GM23248 (cell line): Measurements from ENCODE around the gene CUL2. TPM values are rescaled to one million over a fixed set of nuclear protein-coding genes. Genes with fewer than 3 reads are reported as not detected.

Experiments
- DNase-seq: peaks from one replicate; pipeline ENCODE4 v3.0.0-alpha.2; 2015
- H2AFZ ChIP-seq: fragments of 200-600 bp; sonication (generic); 2 replicates; pipeline ENCODE4 v1.6.1; 2016; ENCODE audit warnings: antibody characterized with exemption
- H3F3A ChIP-seq: fragments of 200-600 bp; sonication (generic); 2 replicates; pipeline ENCODE4 v1.6.1; 2016; ENCODE audit warnings: mild to moderate bottlenecking, antibody characterized with exemption, mixed run types; ENCODE audit not compliant: insufficient read depth
- H3K27ac ChIP-seq: fragments of 200-600 bp; sonication (generic); 2 replicates; pipeline ENCODE4 v1.5.1; 2016; ENCODE audit warnings: mild to moderate bottlenecking
- H3K27me3 ChIP-seq: fragments of 200-600 bp; sonication (generic); replicated peaks from 2 replicates; pipeline ENCODE4 v1.6.1; 2016; ENCODE audit warnings: mild to moderate bottlenecking; ENCODE audit not compliant: insufficient read depth
- H3K36me3 ChIP-seq: fragments of 200-600 bp; sonication (generic); 2 replicates; pipeline ENCODE4 v1.6.1; 2016; ENCODE audit warnings: low read depth, mild to moderate bottlenecking
- H3K4me1 ChIP-seq: fragments of 200-600 bp; sonication (generic); 2 replicates; pipeline ENCODE4 v1.6.1; 2016; ENCODE audit warnings: mild to moderate bottlenecking; ENCODE audit not compliant: insufficient read depth
- H3K4me2 ChIP-seq: fragments of 200-600 bp; sonication (generic); one replicate; pipeline ENCODE4 v1.6.1; 2016; ENCODE audit warnings: mild to moderate bottlenecking; ENCODE audit not compliant: unreplicated experiment
- H3K4me3 ChIP-seq: fragments of 200-600 bp; sonication (generic); 2 replicates; pipeline ENCODE4 v1.5.1; 2016; ENCODE audit warnings: mild to moderate bottlenecking
- H3K79me2 ChIP-seq: fragments of 200-600 bp; sonication (generic); 2 replicates; pipeline ENCODE4 v1.6.1; 2016; ENCODE audit warnings: mild to moderate bottlenecking; ENCODE audit not compliant: insufficient read depth
- H3K9ac ChIP-seq: fragments of 200-600 bp; sonication (generic); 2 replicates; pipeline ENCODE4 v1.6.1; 2016; ENCODE audit warnings: mild to moderate bottlenecking
- H3K9me2 ChIP-seq: fragments of 200-600 bp; sonication (generic); 2 replicates; pipeline ENCODE4 v1.6.1; 2016; ENCODE audit warnings: mixed run types, mild to moderate bottlenecking, moderate library complexity; ENCODE audit not compliant: insufficient read depth
- H3K9me3 ChIP-seq: fragments of 200-600 bp; sonication (generic); one replicate; pipeline ENCODE4 v1.6.1; 2017; ENCODE audit warnings: low read depth
- H4K20me1 ChIP-seq: fragments of 200-600 bp; sonication (generic); 2 replicates; pipeline ENCODE4 v1.6.0; 2016; ENCODE audit not compliant: insufficient read depth
- EZH2 ChIP-seq: fragments of 200-600 bp; sonication (generic); IDR thresholded peaks from 2 replicates; pipeline ENCODE4 v1.6.1; 2018; ENCODE audit warnings: antibody characterized with exemption, mild to moderate bottlenecking; ENCODE audit not compliant: insufficient read depth, poor library complexity, severe bottlenecking
- EZH2phosphoT487 ChIP-seq: fragments of 200-600 bp; sonication (generic); IDR thresholded peaks from 2 replicates; pipeline ENCODE4 v1.6.1; 2018; ENCODE audit warnings: antibody characterized with exemption, moderate library complexity, mild to moderate bottlenecking, low read depth; ENCODE audit not compliant: insufficient read depth
- WGBS, 2 experiments: methylation state at CpG; one replicate each; pipeline ENCODE4 v1.1.6; 2015 to 2017; ENCODE audit warnings: low lambda C conversion rate in 2 of 2, low coverage in 1 of 2; ENCODE audit errors: missing lambda C conversion rate in 2 of 2; 5-methylcytosine and 5-hydroxymethylcytosine counted together
- in situ Hi-C: fragments of 300-500 bp; cut with MboI; formaldehyde crosslinking; loops from 2 replicates; pipeline ENCODE4 v1.15.0; 2020
- polyA plus RNA-seq: library from polyadenylated mRNA; unstranded; fragments of >200 nt; fragmentation: Nextera tagmentation; extraction: Ambion mirVana; gene quantifications from 2 replicates; pipeline ENCODE4 v1.2.1, GENCODE V29; 2016
- total RNA-seq: library from RNA; depleted of rRNA; stranded (reverse); fragments of >200 nt; shearing (Covaris generic); gene quantifications from 2 replicates; pipeline ENCODE4 v1.2.3, GENCODE V29; 2014

Gene CUL2
- total and polyA plus RNA-seq, 2 experiments from 2014 or later, result 35.3 to 50.5 TPM

DNA sequence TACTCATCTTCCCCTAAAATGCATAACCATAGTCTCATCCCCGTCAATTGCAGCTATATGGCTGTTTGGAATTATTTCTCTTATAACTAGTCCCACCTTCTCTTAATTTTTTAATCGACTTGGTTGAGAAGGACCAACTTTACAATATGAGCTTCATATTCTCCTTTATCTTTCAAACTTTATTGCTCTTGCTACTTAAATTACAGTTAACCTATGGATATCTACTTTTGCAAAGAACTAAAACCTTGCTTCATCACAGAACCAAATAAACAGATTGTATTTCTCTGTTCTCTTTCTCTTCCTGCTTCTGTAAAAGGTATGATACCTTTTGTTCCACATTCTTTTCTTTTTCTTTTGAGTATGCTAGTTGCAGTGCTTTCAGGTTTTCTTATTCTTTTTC, 42.6 kb upstream of the CUL2 start:
- Histone ChIP-seq H3K79me2 (peaks cover 58% of the 10 kb centered on the region), H3F3A (peaks cover 34% of the 10 kb centered on the region), H3K9me2 (no peaks in the 10 kb centered on the region), H3K9ac (no peak overlapping the region), H3K4me2 (no peak overlapping the region), H3K4me1 (peaks cover 24% of the 10 kb centered on the region), H3K27me3 (no peaks in the 10 kb centered on the region), H2AFZ (no peak overlapping the region), H3K27ac (no peak overlapping the region), H3K36me3 (no peaks in the 10 kb centered on the region), H3K9me3 (no peaks in the 10 kb centered on the region), H3K4me3 (no peak overlapping the region), H4K20me1 (no peaks in the 10 kb centered on the region)
- WGBS, 2 experiments, result 96 to 97% methylated on average over 2 of the region's 2 CpGs
- in situ Hi-C loops, result no loop called here
- TF ChIP-seq EZH2, result no peak
- TF ChIP-seq EZH2phosphoT487, result no peak
- DNase-seq, result no peak

DNA sequence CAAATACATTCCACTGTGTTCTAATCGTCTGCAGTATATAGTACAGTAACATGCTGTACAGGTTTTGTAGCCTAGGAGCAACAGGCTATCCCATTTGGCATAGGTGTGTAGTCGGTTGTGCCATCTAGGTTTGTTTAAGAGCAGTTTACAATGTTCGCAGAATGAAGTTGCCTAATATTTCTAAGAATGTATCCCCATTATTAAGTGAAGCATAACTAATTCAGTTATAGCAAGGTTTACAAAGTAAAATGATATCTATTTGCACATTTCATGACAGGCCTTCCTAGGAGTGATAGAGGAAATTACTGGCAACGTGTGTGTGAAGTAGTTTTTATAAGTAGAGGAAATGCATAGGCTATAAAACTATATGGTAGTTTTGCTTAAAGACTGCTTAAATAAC, 40.5 kb upstream of the CUL2 start:
- DNase-seq, result no peak
- Histone ChIP-seq H4K20me1 (no peaks in the 10 kb centered on the region), H3K9me2 (no peaks in the 10 kb centered on the region), H3K27ac (no peak overlapping the region), H3K4me1 (peaks cover 14% of the 10 kb centered on the region), H3K27me3 (no peaks in the 10 kb centered on the region), H3K4me2 (no peak overlapping the region), H3K9ac (no peak overlapping the region), H3K79me2 (peaks cover 52% of the 10 kb centered on the region), H2AFZ (no peak overlapping the region), H3F3A (peaks cover 31% of the 10 kb centered on the region), H3K36me3 (no peaks in the 10 kb centered on the region), H3K9me3 (no peaks in the 10 kb centered on the region), H3K4me3 (no peak overlapping the region)
- TF ChIP-seq EZH2phosphoT487 (no peak), EZH2 (no peak)
- in situ Hi-C loops, result no loop called here
- 65 to 76% methylated on average over 4 of the region's 4 CpGs for WGBS, 2 experiments

DNA sequence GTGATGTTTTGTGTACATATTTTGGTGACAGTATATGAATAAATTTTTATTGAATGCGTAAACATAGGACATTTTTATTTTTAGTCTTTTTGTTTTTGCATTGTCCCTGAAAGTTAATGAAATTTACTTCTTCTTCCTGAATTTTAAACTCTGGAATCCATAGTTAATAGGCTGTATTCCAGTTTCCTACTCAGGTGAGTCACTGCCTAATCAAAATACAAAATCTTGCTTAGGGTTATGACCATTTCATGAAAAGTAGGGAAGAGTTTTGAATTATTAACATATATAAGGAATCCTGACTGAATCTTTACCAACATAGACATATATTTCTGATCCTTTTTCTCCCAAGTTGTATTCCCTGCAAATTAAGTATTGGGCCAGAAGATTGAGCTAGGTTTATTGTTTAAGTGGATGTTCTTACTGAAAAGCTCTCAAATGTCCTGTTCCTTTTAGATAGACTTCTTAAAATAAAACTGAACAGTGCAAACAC, 39.1 kb upstream of the CUL2 start:
- Histone ChIP-seq H3K27ac (no peak overlapping the region), H2AFZ (no peak overlapping the region), H3K9me2 (no peaks in the 10 kb centered on the region), H3K79me2 (peaks cover 43% of the 10 kb centered on the region), H3K4me1 (peaks cover 12% of the 10 kb centered on the region), H3K4me3 (no peak overlapping the region), H4K20me1 (no peaks in the 10 kb centered on the region), H3F3A (peaks cover 36% of the 10 kb centered on the region), H3K4me2 (peak overlapping the region; percentile 81), H3K9ac (no peak overlapping the region), H3K36me3 (no peaks in the 10 kb centered on the region), H3K9me3 (no peaks in the 10 kb centered on the region), H3K27me3 (no peaks in the 10 kb centered on the region)
- TF ChIP-seq EZH2, result no peak
- WGBS, 2 experiments, result 91 to 100% methylated on average over 1 of the region's 1 CpG
- in situ Hi-C loops, result no loop called here
- peak; percentile 8 for DNase-seq

DNA sequence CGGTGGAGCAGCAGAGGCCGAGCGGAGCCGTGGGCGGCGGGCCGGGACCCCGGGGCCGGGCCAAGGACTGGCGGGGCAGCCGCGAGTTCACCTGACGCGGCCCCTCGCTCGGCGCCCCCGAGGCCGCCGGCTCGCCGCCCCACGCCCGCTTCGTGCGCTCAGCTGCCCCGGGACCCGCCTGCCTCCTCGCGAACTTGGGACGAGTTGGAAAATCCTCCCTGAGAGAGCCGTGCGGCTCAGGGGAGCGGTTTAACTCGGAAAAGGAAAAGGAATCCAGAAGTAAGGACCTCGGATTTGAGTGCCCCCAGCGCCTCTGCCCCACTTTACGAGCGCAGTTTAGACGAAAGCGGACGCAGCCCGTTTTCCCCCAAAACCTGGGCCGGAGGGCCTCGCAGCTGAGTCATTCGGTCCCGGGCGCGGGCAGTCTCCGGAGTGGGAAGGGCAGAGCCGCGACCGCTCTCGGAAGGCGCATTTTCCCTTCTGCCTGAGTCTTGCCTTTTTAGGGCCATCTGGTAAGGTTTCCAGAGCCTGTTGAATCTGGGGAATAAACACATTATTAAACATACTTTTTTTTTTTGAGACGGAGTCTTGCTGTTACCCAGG, 37.2 kb upstream of the CUL2 start:
- Histone ChIP-seq H3K4me1 (peaks cover 12% of the 10 kb centered on the region), H3K27me3 (no peaks in the 10 kb centered on the region), H3K9me2 (no peaks in the 10 kb centered on the region), H2AFZ (peak overlapping the region; percentile 42), H3K9ac (peak overlapping the region; percentile 96), H3K4me2 (peak overlapping the region; percentile 81), H3K79me2 (peaks cover 40% of the 10 kb centered on the region), H4K20me1 (no peaks in the 10 kb centered on the region), H3K27ac (peak overlapping the region; percentile 95), H3K4me3 (peak overlapping the region; percentile 77), H3K9me3 (no peaks in the 10 kb centered on the region), H3K36me3 (no peaks in the 10 kb centered on the region), H3F3A (peaks cover 33% of the 10 kb centered on the region)
- peak; percentile 90 for DNase-seq
- in situ Hi-C loops, result no loop called here
- no peak for TF ChIP-seq EZH2
- no peak for TF ChIP-seq EZH2phosphoT487
- 1 to 2% methylated on average over 27 to 38 of the region's 56 CpGs for WGBS, 2 experiments
